Osteoblast (primary cell): Measurements from ENCODE around the gene A1BG. TPM values are rescaled to one million over a fixed set of nuclear protein-coding genes. Genes with fewer than 3 reads are reported as not detected.

Experiments used
- DNase-seq: peaks from one replicate; pipeline ENCODE4 v3.0.0; 2011; ENCODE audit warnings: low spot score, mixed read lengths; ENCODE audit not compliant: insufficient read length; ENCODE audit errors: missing footprints
- H2AFZ ChIP-seq: 2 replicates; pipeline ENCODE4 v1.6.0; 2011; ENCODE audit warnings: mild to moderate bottlenecking, low read length
- H3K27ac ChIP-seq: 2 replicates; pipeline ENCODE4 v1.5.1; 2011; ENCODE audit warnings: mild to moderate bottlenecking, low read depth, low read length, moderate library complexity
- H3K27me3 ChIP-seq: 2 replicates; pipeline ENCODE4 v1.6.0; 2012; ENCODE audit warnings: mild to moderate bottlenecking, control low read depth, inconsistent platforms, low read length, moderate library complexity; ENCODE audit not compliant: insufficient read depth
- H3K36me3 ChIP-seq: 2 replicates; pipeline ENCODE4 v1.5.1; 2011; ENCODE audit warnings: mild to moderate bottlenecking, low read length, control low read depth, moderate library complexity; ENCODE audit not compliant: insufficient read depth
- H3K4me1 ChIP-seq: 2 replicates; pipeline ENCODE4 v1.5.1; 2011; ENCODE audit warnings: mild to moderate bottlenecking, low read length, control low read depth, moderate library complexity; ENCODE audit not compliant: insufficient read depth
- H3K4me2 ChIP-seq: 2 replicates; pipeline ENCODE4 v1.6.0; 2011; ENCODE audit warnings: mild to moderate bottlenecking, low read length; ENCODE audit not compliant: insufficient read depth
- H3K4me3 ChIP-seq: fragments of 200-600 bp; sonication (generic); 3 replicates; pipeline ENCODE4 v1.5.1; 2012; ENCODE audit warnings: mild to moderate bottlenecking, low read length, inconsistent platforms; ENCODE audit not compliant: insufficient read depth
- H3K79me2 ChIP-seq: 2 replicates; pipeline ENCODE4 v1.6.0; 2012; ENCODE audit warnings: mild to moderate bottlenecking, low read length, control low read depth, inconsistent platforms; ENCODE audit not compliant: insufficient read depth
- H3K9me3 ChIP-seq: 2 replicates; pipeline ENCODE4 v1.5.1; 2011; ENCODE audit warnings: low read depth, low read length, control low read depth
- H4K20me1 ChIP-seq: 2 replicates; pipeline ENCODE4 v1.6.0; 2012; ENCODE audit warnings: mild to moderate bottlenecking, low read length, control low read depth; ENCODE audit not compliant: insufficient read depth
- total RNA-seq: library from RNA; depleted of rRNA; stranded (reverse); fragments of >200 nt; gene quantifications from 2 replicates; pipeline ENCODE4 v1.2.3, GENCODE V29; 2012
- TF ChIP-seq, protein P1 (sequence below): IDR thresholded peaks from 2 replicates; pipeline ENCODE4 v1.5.1; 2011; ENCODE audit warnings: mild to moderate bottlenecking, low read depth, low read length, moderate library complexity; ENCODE audit errors: extremely low read depth

Gene A1BG
- total RNA-seq, 1 donor, result 1.1 TPM

DNA sequence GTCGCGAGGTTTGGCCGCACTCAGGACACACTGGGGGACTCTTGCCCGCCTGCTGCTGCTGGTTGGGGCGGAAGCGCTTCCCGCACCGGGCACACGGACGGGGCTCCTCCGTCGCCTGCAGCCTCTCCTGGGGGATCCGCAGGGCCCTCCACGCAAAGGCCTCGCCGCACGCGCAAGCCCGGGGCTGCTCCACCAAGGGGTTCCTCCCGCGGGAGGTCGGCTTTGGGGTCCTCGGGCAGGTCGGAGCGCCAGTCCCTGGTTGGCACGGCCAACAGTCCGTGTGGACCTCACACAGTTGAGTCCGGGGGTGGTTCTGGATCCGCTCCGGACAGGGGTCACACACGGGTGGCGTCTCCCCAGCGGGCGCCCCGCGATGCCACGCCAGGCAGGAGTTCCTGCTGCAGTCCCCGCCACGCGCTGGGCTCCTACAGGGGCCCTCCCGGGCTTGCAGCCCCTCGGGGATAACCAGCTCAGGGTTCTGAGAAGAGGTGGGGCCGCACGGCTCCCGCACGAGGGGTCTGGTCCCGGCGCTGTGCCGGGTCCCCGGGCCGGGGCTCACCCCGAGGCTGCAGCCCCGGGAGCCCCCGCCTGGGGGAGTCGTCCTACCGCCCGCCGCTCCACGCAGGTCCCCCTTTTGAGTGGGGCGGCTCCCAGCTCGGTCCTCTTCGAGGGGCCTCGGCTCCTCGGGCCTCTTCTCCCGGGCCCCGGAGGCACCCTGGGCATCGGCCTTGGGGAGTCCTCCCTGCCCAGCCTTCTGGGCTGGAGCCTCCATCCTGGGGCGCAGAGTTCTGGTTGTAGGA lies 15.5 kb upstream of the A1BG start:
- no peaks in the 10 kb centered on the region for H3K9me3 ChIP-seq
- H3K4me1 ChIP-seq, result no peaks in the 10 kb centered on the region
- no peaks in the 10 kb centered on the region for H3K79me2 ChIP-seq
- H2AFZ ChIP-seq, result no peak overlapping the region
- H3K4me2 ChIP-seq, result no peak overlapping the region
- no peak overlapping the region for H3K4me3 ChIP-seq
- H3K27ac ChIP-seq, result no peak overlapping the region
- H3K36me3 ChIP-seq, result no peaks in the 10 kb centered on the region
- DNase-seq, result peak; percentile 65
- no peaks in the 10 kb centered on the region for H3K27me3 ChIP-seq
- H4K20me1 ChIP-seq, result no peaks in the 10 kb centered on the region
- TF ChIP-seq, protein P1, sequence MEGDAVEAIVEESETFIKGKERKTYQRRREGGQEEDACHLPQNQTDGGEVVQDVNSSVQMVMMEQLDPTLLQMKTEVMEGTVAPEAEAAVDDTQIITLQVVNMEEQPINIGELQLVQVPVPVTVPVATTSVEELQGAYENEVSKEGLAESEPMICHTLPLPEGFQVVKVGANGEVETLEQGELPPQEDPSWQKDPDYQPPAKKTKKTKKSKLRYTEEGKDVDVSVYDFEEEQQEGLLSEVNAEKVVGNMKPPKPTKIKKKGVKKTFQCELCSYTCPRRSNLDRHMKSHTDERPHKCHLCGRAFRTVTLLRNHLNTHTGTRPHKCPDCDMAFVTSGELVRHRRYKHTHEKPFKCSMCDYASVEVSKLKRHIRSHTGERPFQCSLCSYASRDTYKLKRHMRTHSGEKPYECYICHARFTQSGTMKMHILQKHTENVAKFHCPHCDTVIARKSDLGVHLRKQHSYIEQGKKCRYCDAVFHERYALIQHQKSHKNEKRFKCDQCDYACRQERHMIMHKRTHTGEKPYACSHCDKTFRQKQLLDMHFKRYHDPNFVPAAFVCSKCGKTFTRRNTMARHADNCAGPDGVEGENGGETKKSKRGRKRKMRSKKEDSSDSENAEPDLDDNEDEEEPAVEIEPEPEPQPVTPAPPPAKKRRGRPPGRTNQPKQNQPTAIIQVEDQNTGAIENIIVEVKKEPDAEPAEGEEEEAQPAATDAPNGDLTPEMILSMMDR, result no peak

DNA sequence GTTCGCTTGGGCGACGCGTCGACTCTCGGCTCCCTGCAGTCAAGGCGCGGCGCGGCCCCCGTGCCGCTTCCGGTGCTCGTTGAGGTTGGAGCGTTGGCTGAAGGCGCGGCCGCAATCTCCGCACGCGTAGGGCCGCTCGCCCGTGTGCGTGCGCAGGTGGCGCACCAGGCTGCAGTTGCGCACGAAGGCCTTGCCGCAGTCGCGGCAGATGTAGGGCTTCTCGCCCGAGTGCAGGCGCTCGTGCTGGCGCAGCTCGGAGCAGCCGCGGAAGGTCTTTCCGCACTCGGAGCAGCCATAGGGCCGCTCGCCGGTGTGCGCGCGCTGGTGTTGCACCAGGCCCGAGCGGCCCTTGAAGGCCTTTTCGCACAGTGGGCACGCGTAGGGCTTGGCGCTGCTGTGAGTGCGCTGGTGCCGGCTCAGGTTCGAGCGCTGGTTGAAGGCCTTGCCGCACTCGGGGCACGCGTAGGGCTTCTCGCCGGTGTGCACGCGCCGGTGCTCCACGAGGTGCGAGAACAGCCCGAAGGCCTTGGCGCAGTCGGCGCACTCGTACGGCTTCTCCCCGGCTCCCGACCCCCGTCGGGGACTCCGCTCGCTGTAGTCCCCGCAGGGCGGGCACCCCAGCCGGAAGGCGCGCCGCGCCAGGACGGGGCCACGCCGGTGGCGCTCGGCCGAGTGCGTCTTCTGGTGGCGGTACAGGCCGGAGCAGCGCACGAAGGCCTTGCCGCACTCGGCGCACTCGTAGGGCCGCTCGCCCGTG lies 14.6 kb upstream of the A1BG start:
- H3K4me1 ChIP-seq, result no peaks in the 10 kb centered on the region
- TF ChIP-seq, protein P1, result no peak
- no peak overlapping the region for H3K27ac ChIP-seq
- H2AFZ ChIP-seq, result no peak overlapping the region
- no peaks in the 10 kb centered on the region for H3K9me3 ChIP-seq
- H3K4me2 ChIP-seq, result no peak overlapping the region
- H3K79me2 ChIP-seq, result no peaks in the 10 kb centered on the region
- H3K4me3 ChIP-seq, result no peak overlapping the region
- no peaks in the 10 kb centered on the region for H3K27me3 ChIP-seq
- no peaks in the 10 kb centered on the region for H4K20me1 ChIP-seq
- peak; percentile 52 for DNase-seq
- no peaks in the 10 kb centered on the region for H3K36me3 ChIP-seq

DNA sequence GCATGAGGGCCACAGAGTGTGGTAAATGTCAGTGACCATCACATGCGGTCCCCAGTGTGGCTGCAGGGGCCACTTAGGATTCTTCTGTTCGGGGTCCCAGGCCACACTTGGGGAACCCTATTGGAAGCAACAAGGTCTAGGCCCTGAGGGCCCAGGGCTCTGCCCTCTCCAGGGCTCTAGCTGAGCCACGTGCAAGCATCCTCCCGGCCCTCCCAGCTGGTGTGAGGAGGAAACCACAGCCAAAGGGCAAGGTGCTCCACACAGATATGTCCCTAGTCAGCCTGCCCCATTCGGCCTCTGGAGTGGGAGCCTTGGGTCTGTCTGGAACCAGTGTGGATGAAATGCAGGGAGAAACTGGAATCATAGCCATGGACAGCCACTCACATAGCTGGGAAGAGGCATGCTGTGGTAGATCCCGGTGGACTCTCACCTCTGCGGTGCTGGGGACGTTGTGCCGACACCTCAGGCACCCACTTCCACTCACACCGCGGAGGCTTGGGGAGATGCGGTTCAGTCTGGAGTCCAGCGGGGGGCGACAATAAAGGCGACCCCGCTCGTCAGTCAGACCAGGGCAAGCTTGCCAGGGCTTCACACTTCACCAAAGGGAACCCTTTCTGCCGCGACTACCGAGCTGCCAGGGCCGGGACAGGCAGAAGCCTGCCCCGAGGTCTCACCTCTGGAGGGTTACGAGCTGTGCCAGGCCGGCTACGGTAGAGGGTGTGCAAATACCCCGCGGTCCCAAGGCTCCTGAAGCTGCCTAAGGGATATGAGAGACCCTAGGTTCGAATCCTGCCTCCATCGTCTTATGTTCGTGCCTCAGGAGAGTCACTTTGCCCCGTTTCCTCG lies 13.5 kb upstream of the A1BG start:
- peak; percentile 75 for DNase-seq
- Histone ChIP-seq H3K4me3 (no peak overlapping the region), H3K4me1 (peaks cover 3% of the 10 kb centered on the region), H2AFZ (no peak overlapping the region), H3K9me3 (no peaks in the 10 kb centered on the region), H3K27me3 (no peaks in the 10 kb centered on the region), H4K20me1 (no peaks in the 10 kb centered on the region), H3K79me2 (no peaks in the 10 kb centered on the region), H3K27ac (no peak overlapping the region), H3K36me3 (no peaks in the 10 kb centered on the region), H3K4me2 (no peak overlapping the region)
- TF ChIP-seq, protein P1, result no peak
